SK-N-MC (cell line): Measurements from ENCODE around the gene IRF3.

Experiments used
- EZH2 ChIP-seq: fragments of 200-600 bp; sonication (generic); IDR thresholded peaks from one replicate; pipeline ENCODE4 v1.6.1; 2017; ENCODE audit warnings: antibody characterized with exemption
- FOXP2 ChIP-seq: optimal IDR thresholded peaks from 2 replicates; pipeline ENCODE3; 2011; ENCODE audit warnings: mild to moderate bottlenecking, moderate library complexity; ENCODE audit not compliant: insufficient read depth; ENCODE audit errors: extremely low read length, control extremely low read depth
- POLR2AphosphoS5 ChIP-seq: IDR thresholded peaks from 2 replicates; pipeline ENCODE4 v1.6.1; 2012; ENCODE audit warnings: mild to moderate bottlenecking, low read depth, low read length, borderline replicate concordance

- TF ChIP-seq POLR2AphosphoS5 (no peak), EZH2 (no peak), FOXP2 (no peak)
Observed at GRCh38 chr19:49651029-49651819, 14.4 kb downstream of the IRF3 start.
